IPS-15b (cell line): Measurements from ENCODE around the gene ZNF488.

ENCODE experiments used
- H3K27me3 ChIP-seq: one replicate; pipeline ENCODE4 v1.6.1; 2013; ENCODE audit warnings: low read length; ENCODE audit not compliant: control insufficient read depth, insufficient read depth
- H3K36me3 ChIP-seq: one replicate; pipeline ENCODE4 v1.6.1; 2013; ENCODE audit warnings: low read length; ENCODE audit not compliant: control insufficient read depth, insufficient read depth
- H3K4me1 ChIP-seq: one replicate; pipeline ENCODE4 v1.6.1; 2013; ENCODE audit warnings: mild to moderate bottlenecking, low read length; ENCODE audit not compliant: control insufficient read depth, insufficient read depth
- H3K4me3 ChIP-seq: one replicate; pipeline ENCODE4 v1.5.1; 2013; ENCODE audit warnings: low read depth, low read length
- H3K9ac ChIP-seq: one replicate; pipeline ENCODE4 v1.6.1; 2013; ENCODE audit warnings: low read depth, mild to moderate bottlenecking, low read length
- H3K9me3 ChIP-seq: one replicate; pipeline ENCODE4 v1.6.1; 2013; ENCODE audit warnings: mild to moderate bottlenecking, low read length; ENCODE audit not compliant: control insufficient read depth, insufficient read depth

The ZNF488 gene

DNA sequence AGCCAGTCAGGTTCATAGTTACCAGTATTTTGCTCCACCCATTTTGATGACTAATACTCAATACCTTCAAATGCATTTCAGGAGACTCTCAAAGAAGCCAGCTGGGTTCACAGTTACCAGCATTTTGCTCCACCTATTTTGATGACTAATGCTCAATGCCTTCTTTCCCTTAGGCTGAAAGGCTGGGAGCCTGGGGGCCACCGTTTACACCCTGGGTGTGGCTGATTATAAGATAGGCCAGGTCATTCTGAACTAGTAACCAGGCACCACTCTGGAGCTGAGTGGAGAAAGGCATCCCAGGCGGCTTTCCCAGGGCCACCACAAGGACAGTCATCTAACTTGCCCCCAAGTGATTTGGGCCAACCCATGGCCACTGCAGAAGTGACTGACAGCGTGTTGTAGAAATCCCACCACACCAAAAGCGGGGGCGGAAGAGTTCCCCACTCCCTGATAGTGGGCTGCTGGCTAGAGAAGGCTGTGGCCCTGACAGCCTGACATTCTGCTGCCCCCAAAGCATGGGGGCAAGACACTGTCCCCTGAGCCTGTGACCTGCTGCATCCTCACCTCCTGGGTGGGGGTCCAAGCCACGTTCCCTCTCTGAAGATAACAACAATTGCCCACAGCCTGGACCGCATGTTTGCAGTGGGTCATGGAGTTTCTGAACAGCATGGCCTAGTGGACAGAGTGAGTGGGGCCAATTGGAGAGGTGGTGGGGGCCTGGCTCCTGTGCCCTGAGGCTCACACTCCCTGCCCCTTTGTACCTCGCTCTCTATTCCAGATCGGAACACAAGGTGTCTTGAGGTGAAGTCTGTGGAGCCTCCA, 23.0 kb upstream of the ZNF488 start:
- H3K36me3 ChIP-seq: no peaks in the 10 kb centered on the region
- peaks cover 13% of the 10 kb centered on the region for H3K4me1 ChIP-seq
- H3K9ac ChIP-seq: no peak overlapping the region
- no peaks in the 10 kb centered on the region for H3K9me3 ChIP-seq
- no peaks in the 10 kb centered on the region for H3K27me3 ChIP-seq
- no peak overlapping the region for H3K4me3 ChIP-seq

DNA sequence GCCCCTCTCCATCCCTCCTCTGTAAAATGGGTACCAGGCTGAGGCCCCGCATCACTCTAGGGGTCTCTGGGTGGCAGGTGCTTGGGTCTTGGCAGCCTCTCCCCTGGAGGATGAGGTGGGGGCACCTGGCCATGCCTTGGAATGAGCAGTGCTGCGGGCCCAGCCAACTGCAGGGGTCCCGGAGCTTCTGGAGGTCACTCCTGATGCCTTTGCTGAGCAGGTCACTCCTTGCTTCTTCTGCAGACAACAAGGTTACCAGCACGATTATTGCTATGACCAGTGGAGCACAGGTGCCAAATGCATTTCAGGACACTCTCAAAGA, 22.4 kb upstream of the ZNF488 start:
- H3K9me3 ChIP-seq: no peaks in the 10 kb centered on the region
- H3K36me3 ChIP-seq: no peaks in the 10 kb centered on the region
- peaks cover 15% of the 10 kb centered on the region for H3K4me1 ChIP-seq
- no peak overlapping the region for H3K4me3 ChIP-seq
- no peak overlapping the region for H3K9ac ChIP-seq
- H3K27me3 ChIP-seq: no peaks in the 10 kb centered on the region

DNA sequence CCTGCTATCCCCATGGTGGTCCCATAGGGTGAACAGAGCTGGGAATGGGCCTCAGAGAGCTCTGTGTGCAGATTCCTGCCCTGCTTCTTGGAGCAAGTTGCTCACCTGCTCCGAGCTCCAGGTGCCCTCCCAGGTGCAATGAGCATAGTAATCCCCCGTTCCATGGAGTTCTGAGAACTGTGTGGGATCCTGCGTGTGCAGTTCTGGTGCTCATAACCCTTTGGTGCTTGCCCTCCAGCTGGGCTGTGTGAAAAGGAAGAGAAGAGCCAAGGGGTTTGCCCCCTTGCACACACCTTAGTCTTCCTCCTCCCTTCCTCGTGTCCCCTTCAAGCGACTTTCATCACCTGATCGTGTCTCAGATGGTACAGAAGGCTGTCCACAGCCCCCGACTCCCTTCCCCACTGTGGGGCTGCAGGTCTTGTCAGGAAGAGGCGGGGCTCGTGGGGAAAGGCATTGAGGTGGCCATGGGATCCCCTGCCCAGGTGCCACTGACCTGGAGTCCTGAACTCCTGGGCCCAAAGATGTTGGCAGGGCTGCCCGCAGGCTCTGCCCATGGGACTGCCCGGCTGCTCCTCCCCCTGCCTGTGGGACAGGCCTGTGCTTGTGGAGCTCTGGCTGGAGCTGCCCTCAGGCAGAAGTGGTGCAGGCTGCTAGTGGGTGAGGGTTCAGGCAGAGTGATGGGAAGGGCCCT, 21.9 kb upstream of the ZNF488 start:
- H3K36me3 ChIP-seq: no peaks in the 10 kb centered on the region
- H3K27me3 ChIP-seq: no peaks in the 10 kb centered on the region
- H3K4me3 ChIP-seq: no peak overlapping the region
- peaks cover 15% of the 10 kb centered on the region for H3K4me1 ChIP-seq
- no peak overlapping the region for H3K9ac ChIP-seq
- H3K9me3 ChIP-seq: no peaks in the 10 kb centered on the region

DNA sequence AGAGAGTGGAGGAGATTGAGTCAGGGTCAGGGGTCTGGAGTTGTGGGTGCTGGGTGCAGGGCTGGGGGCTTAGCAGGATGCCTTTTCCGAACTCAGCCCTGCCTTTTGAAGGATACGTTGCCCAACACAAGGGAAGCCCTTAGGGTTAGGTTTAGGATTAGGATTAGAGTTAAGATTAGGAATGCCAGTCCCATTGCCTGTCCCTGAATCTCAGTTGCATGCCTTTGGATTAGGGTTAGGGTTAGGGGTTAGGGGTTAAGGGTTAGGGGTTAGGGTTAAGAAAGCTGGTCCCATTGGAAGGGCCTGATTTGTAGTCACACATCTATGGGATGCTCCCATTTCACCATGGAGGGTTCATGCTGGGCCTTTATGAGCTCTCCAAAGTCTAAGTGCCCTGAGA, 20.8 kb upstream of the ZNF488 start:
- peaks cover 15% of the 10 kb centered on the region for H3K4me1 ChIP-seq
- no peaks in the 10 kb centered on the region for H3K27me3 ChIP-seq
- H3K9me3 ChIP-seq: no peaks in the 10 kb centered on the region
- no peak overlapping the region for H3K9ac ChIP-seq
- H3K4me3 ChIP-seq: no peak overlapping the region
- H3K36me3 ChIP-seq: no peaks in the 10 kb centered on the region

DNA sequence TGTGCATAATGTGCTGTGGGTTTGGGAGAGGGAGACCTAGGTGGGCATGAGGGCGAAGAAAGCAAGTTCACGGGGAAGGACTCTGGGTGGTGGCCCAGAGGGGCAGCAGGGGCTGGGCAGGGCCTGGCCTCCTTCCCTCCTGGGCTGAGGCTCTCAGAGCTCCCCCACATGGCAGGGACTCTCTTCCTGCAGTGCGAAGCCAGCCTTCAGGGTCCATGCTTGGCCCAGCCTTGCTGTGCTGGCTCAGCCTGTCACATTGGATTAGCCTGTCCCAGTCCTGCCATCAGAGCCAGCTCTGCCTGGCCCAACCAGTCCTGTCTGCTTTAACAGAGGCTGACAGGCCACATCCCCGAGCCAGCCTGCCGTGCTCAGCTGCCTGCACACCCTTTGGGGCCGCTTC, 20.4 kb upstream of the ZNF488 start:
- H3K4me1 ChIP-seq: peaks cover 15% of the 10 kb centered on the region
- no peaks in the 10 kb centered on the region for H3K9me3 ChIP-seq
- no peak overlapping the region for H3K9ac ChIP-seq
- no peak overlapping the region for H3K4me3 ChIP-seq
- H3K27me3 ChIP-seq: no peaks in the 10 kb centered on the region
- no peaks in the 10 kb centered on the region for H3K36me3 ChIP-seq

DNA sequence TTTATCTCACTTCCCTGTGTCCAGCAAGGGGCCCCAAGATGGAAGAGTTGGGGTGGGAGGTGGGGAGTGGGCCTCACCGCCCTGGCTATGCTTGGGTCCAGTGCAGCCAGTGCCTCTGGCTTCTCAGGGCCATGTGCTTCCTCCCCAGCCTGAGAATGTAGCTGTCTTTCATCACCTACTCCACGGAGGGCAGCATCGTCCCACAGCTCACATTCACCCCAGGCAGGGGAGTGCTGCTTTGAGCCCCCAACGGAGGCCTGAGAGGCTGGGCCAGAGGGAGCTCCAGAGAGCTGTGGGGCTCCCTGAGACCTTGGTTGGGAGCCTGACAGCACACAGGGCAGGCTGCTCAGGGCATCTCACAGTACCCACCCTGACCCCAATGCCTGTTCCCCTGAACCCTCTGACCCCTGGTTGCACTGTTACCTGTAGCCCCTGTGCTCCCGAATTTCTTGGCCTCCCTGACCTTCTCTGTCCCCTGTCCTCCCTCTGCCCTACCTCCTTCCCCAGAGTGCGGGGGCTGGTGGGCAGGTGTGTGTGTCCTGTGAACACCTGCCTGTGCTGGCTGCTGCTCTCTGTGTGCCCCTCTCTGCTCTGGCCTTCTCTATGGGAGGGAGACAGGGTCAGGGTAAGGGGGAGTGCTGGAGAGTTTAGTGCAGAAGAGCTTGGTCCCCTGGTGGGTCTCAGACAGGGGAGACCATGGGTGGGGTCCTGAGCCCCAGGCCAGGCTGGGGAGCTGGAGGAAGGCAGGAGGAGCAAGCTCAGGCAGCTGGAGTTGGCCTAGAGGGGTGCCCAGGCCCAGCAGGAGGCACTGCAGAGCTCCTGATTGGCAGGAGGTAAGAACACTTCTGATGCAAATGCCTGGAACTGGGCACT, 19.6 kb upstream of the ZNF488 start:
- no peak overlapping the region for H3K4me3 ChIP-seq
- no peak overlapping the region for H3K9ac ChIP-seq
- H3K36me3 ChIP-seq: no peaks in the 10 kb centered on the region
- H3K4me1 ChIP-seq: peaks cover 15% of the 10 kb centered on the region
- H3K27me3 ChIP-seq: no peaks in the 10 kb centered on the region
- H3K9me3 ChIP-seq: no peaks in the 10 kb centered on the region

DNA sequence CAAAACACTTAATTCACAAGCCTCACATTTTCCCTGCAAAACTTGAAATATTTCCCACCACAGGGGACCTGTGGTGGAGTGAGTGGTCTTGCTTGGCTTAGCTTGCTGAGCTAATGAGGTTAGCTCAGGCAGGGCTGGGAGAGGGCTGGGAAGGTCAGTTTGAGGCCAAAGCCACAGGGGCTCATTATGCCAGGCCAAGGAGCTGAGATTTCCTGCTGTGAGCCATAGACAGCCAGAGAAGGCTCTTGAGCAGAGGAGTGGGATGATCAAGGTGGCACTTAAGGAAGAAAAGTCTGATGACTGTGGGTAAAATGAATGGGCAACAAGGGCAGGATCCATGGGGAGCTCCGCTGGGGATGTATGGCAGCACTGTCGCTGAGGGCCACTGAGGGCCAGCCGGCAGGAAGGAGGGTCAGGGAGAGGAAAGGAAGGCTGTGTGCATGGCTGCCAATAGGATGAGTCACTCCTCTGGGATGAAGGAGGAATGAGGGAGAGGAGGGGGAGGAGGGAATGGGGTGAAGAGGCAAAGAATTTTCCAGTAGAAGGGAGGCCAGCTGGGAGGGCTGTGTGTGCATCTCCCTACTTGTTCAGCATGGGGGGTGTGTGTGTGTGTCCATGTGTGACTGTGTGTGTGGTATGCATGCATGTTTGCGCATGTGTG, 18.7 kb upstream of the ZNF488 start:
- Histone ChIP-seq H3K9me3 (no peaks in the 10 kb centered on the region), H3K27me3 (no peaks in the 10 kb centered on the region), H3K4me3 (no peak overlapping the region), H3K9ac (no peak overlapping the region), H3K4me1 (peaks cover 15% of the 10 kb centered on the region), H3K36me3 (no peaks in the 10 kb centered on the region)

DNA sequence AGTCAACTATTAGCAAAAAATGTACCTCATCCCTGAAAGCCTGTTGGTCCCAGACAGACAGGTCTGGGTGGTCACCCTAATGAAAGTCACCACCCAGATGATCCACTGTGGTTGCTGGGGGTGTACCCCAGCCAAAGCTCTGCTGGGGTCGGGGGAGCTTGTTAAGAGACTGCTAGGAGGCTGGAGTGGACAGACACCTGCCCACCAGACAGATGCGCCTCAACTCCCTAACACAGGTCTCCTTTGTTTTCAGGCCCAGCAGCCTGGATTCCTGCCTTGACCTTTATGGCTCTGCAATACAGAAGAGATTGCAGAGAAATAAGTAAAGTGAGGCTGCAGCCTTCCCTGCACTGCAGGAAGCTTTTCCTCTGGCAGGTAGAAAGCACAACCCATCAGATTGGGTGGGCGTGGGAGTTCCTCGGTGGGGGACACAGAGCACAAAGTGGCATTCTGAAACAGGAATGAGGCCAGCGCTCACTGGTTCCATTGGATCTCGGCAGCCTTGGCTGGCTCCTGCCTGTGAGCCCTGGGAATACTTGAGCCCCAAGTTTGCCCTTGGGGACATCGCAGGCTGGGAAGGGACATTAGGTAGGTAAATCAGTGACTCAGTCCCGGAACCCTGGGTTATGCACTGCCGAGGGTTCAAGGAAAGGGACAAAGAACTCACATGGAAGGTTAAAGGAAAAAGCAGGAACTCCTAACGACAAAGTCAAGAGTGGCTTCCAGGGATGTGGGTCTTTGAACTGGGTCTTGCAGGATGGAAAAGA, 18.0 kb upstream of the ZNF488 start:
- H3K36me3 ChIP-seq: no peaks in the 10 kb centered on the region
- H3K4me1 ChIP-seq: peaks cover 15% of the 10 kb centered on the region
- H3K9ac ChIP-seq: no peak overlapping the region
- H3K4me3 ChIP-seq: no peak overlapping the region
- H3K9me3 ChIP-seq: no peaks in the 10 kb centered on the region
- no peaks in the 10 kb centered on the region for H3K27me3 ChIP-seq

DNA sequence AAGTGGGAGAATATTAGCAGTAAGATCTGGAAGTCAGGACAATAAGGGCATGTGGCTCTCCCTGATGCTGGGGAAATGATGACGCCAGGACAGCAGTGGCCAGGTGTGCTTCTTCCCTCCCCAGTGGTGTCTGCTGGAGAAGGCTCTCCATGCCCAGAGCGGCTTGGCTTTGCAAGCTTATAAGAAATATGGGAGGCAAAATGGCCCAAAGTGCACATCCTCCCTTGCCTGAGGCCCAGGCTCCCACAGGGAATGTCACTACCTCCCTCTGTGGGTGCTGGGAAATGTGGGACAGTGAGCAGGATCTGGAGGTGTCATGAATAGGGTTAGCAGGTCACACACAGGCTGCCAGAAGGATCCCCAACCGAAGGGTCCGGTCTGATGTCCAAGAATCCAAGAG, 17.1 kb upstream of the ZNF488 start:
- Histone ChIP-seq H3K9ac (no peak overlapping the region), H3K4me3 (no peak overlapping the region), H3K4me1 (peaks cover 15% of the 10 kb centered on the region), H3K9me3 (no peaks in the 10 kb centered on the region), H3K27me3 (no peaks in the 10 kb centered on the region), H3K36me3 (no peaks in the 10 kb centered on the region)

DNA sequence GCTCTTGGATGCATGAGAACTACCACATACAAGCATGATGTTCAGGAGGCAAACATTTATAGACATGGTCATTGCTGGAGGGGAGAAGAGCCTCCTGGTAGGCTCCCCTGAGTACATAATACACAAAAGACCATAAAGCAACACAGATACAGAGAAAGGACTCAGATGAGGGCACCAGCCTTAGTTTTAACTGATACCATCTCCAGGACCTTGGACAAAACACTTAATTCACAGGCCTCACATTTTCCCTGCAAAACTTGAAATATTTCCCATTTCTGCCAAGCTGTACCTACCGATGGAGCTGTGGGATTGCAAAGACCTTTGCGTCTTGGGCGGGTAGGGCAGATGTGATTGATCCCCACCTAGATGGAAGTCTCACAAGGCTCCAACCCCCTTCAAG, 16.7 kb upstream of the ZNF488 start:
- H3K9me3 ChIP-seq: no peaks in the 10 kb centered on the region
- H3K9ac ChIP-seq: no peak overlapping the region
- no peaks in the 10 kb centered on the region for H3K36me3 ChIP-seq
- no peaks in the 10 kb centered on the region for H3K27me3 ChIP-seq
- H3K4me1 ChIP-seq: peaks cover 15% of the 10 kb centered on the region
- no peak overlapping the region for H3K4me3 ChIP-seq

DNA sequence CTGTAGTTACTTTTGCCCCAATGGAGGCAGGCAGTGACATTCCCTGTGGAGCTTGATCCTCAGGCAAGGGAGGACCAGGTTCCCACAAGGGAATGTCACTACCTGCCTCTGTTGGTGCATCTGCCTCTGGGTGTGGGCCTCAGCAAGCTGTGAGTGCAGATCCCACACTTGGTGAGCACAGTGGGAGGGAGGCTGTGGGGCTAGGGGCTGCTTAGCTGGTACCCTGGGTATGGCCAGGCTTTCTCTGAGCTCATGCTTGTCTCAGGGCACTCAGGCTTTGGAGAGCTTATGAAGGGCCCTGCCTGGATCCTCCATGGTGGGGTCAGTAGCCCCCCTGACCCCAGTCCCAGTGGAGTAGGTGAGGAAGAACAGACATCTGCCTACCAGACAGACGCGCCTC, 16.2 kb upstream of the ZNF488 start:
- Histone ChIP-seq H3K27me3 (no peaks in the 10 kb centered on the region), H3K9ac (no peak overlapping the region), H3K4me3 (no peak overlapping the region), H3K4me1 (peaks cover 15% of the 10 kb centered on the region), H3K36me3 (no peaks in the 10 kb centered on the region), H3K9me3 (no peaks in the 10 kb centered on the region)
